NK-92 treated with Interleukin-12 subunit alpha and Interleukin-12 subunit beta, amount 100 ng/mL, for 24 hours (cell line): ENCODE data around the gene SPATA31A7.
"Not testable (repeated sequence)": the region's sequence is repeated elsewhere in the genome, so short reads cannot be mapped to it uniquely, and the experiment has no call there.

Experiments used
- DNase-seq: peaks from one replicate; lab custom pipeline; 2025; lab: John Stamatoyannopoulos, UW

The SPATA31A7 gene

DNA sequence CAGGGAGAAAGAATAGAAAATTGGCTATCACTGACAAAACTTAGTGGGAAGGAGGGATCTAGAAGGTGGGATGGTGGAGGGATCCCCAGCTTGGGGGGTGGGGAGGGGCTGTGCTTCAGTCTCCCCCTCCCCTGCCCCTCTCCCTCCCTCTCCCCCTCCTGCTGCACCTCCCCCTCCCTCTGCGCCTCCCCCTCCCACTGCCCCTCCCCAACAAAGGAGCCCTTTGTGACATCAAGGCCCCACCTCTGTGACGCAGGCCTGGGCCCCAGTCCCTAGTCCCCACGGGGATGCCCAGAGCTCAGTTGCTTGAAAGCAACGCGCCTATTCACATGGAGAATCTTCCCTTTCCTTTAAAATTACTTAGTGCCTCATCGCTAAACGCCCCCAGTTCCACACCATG is at the start of gene SPATA31A7:
TSS of gene SPATA31A7 (plus strand) at position 301 of the 400 bp plus-strand sequence. CDS start at position 330, 29 bp downstream.
- not testable (repeated sequence) for DNase-seq

DNA sequence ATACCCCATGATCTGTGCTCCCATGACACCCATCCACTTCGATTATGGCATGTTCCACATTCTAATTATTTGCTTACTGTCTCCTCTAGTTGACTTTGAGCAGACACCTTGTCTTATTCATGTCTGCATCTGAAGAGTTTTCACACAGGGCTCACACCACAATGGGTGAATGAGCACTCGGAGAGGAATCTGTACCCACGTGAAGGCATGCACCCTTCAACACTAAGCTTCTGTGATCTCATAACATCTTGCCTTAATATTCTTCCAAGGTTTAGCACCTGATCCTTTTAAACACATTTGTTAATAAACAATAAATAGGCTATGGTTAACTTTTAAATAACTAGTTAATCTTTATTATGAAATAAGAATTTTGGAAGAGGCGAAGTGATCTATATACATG is 36.6 kb downstream of the SPATA31A7 start:
- not testable (repeated sequence) for DNase-seq
